T-helper 2 cell (primary cell): ENCODE data around the gene GLMP.

Experiments used
- DNase-seq, 5 experiments: peaks; one replicate each; pipeline versions ENCODE4 v3.0.0 to v3.0.0-alpha.2; 2012 to 2022

Gene GLMP

GRCh38 chr1:156247460-156248322 is 47.8 kb downstream of the GLMP start, which contains the start of gene PAQR6:
TSS of gene PAQR6 (minus strand) at chr1:156248056. CDS start at chr1:156246731, 1,325 bp downstream.
- DNase-seq = no peak

- DNase-seq = no peak
Observed at GRCh38 chr1:156246781-156247459, 48.6 kb downstream of the GLMP start.

- no peak for DNase-seq
Observed at GRCh38 chr1:156246241-156246780, 49.2 kb downstream of the GLMP start.

GRCh38 chr1:156245451-156246232 is 49.8 kb downstream of the GLMP start:
- DNase-seq = peak in 4 of 5 experiments; percentile 7 to 72 (median 13)

- DNase-seq = no peak
Observed at GRCh38 chr1:156244712-156245111, 50.8 kb downstream of the GLMP start.

- no peak for DNase-seq
Observed at GRCh38 chr1:156244126-156244525, 51.4 kb downstream of the GLMP start.

- DNase-seq = no peak
Observed at GRCh38 chr1:156242738-156243137, 52.7 kb downstream of the GLMP start.
